Stimulated activated CD8-positive, alpha-beta memory T cell treated with anti-CD3 and anti-CD28 coated beads, Interleukin-7, amount 100 ng/mL, for 1 hour (primary cell): ENCODE results near the gene DCUN1D1.

Experiments
- DNase-seq, 2 donors: peaks; one replicate each; pipeline ENCODE4 v3.0.0-alpha.2; 2020; ENCODE audit warnings: low read depth in 2 of 2

Gene DCUN1D1

GRCh38 chr3:182892226-182892625 lies 88.1 kb downstream of the DCUN1D1 start:
- no peak for DNase-seq

DNA sequence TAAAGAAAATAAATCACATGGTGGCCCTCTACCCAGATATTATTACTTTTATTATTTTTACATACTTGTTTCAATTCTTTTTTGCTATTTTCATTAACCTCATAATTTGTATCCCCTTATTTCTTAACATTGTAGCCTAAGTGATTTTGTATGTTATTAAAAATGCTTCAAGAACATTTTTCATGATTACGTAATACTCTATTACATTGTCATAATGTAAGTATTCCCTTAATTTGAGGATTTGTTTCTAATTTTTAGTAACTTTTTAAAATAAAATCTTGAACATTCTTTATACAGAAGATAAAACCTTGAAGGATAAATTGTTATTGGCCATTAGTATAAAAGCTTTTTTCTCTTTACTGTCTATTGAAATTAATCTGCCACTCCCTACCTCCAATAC lies 89.0 kb downstream of the DCUN1D1 start:
- DNase-seq: no peak

DNA sequence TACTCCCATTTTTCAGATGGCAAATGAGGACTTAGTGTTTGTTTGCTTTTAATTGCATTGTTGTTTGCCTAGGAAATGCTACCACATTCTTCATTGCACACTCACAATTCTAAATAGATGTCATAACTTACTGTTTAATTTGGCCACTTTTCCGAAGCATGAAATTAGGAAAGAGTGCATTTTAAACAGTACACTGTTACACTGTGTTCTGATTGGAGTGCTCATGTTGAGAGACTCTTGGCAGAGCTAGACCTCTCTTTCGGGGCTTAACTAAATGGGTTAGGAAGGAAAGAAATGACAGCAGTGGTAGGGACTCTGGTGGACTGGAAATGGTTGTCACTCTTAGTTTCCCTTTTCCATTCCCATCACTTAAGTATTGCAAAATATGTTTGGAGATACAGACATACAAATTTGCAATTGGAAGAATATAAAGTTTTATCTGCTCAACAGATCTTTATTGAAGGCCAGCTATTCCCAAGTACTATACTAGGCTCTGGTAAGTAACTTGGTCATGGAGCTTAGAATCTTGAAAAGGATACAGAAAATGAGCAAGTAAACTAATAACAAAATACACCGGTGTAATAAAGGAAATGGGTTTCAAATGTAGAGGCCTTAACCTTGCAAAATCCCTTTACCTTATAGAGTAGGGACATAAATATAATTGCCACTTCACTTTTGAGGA lies 90.2 kb downstream of the DCUN1D1 start:
- no peak for DNase-seq
